Stimulated activated CD4-positive, alpha-beta T cell treated with anti-CD3 and anti-CD28 coated beads, Interleukin-4, amount 100 ng/mL, for 24 hours (primary cell): ENCODE data around the gene SEMA5A.

Source experiments
- DNase-seq: peaks from one replicate; pipeline ENCODE4 v3.0.0-alpha.2; 2020

The SEMA5A gene

DNA sequence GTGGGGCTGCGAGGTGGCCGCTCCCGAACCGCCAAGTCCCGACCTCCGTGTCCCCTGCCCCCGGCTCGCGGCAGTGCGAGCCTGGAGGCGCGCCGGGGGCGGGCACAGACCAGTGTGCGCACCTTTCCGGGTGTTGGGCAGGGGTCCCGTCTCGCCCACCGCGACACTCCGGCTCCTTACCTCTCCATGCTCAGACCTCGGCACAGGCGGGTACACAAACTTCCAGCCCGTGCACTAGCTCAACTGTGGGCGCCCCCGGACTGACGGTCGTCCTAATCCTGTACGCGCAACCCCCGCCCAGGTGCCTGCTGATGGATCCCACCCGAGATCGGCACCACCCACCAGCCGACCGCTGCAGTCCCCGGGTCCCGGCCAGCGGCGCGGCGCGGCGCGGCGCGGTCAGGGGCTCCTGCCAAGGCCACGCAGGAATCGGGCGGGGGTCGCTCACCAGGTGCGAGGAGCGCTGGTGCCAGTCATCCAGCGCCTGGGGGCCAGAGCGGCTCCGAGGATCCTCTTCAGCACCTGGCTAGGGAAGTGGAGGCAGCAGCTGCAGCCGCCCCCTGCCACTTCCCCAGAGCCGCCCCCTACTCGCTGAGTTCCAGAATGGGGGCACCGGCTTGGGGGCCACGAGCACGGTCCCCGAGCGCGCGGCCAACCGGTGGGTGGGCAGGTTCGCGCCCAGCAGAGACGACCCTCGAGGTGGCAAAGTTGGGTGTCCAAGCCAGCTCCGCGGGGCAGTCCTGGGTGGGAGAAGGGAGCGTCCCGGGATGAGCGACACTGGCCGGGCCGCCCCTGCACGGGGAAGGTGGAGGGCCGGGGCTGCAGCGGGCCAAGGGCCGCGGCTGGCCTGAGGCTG lies 511 bp downstream of the SEMA5A start:
- no peak for DNase-seq

DNA sequence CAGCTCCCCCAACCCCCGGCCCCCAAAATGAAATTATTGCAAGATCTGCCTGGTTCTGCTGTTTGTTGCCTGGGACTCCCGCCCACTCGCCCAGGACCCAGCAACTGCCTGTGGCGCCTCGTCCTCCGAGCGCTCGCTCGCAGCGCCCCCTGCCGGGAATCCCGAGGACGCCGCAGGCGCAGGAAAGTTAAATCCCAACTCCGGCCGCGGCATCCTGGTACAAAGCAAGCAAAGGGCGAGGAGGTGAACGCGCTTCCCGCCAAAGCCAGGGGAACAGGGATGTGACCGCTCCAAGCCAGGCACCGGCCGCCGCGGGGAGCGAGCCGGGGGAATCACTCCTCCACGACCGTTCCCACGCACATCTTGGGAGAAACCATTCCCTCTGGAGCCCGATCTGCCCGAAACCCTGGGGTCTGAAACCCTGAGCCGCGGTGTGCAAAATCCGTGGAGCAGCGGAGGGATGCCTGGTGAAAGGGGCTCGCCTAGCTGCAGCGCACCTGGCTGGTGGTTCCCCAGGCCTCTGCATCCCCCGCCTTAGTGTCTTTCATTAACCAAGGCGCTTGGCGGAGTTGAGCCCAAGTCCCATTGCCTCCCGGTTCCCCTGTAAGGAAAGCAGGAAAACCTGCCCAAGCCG lies 1.3 kb downstream of the SEMA5A start:
- DNase-seq = peak; percentile 34

DNA sequence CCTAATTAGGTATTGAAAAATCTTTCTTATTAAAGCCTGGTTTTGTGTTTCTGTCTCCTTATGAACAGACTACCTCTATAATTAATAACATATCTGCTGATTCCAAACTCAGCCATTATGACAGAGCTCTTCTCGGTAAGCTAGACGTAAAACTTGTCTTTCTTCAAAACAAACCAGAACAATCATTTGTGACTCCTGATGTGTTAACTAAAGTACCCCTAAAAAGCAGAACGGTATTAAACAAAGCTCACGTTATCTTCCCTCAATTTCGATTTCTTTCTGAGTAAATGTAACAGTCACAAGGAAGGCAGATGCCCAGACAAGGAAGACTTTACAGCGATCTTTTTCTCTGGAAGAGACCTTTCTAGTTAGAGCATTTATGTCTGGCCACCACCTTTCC lies 1.8 kb downstream of the SEMA5A start:
- DNase-seq = no peak

DNA sequence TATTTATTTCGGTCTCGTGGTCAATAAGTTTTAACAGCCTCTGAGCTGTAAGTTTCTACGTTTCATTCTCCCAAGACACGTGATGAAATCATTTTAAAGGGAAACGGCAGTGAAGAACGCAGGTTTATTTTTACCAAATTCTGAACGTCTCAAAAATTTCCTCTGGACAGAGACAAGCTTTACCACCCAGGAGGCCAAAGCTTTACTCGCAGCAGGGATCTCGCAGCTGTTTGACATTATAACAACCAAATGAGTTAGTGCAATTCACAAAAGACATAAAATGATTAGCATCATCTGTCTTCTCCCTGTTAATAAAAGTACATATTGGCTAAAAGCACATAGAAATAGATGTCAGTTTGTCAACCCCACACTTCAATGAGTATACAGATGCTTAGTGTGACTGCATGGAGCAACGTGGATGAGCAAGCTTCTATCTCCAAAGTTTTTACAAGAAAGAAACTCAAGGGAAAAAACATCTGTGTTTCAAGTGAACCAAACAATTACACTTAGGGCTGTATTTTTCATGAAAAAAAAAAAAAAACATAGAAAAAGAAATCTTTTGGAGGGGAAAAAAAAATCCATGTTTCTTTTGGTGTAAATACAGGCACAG lies 2.5 kb downstream of the SEMA5A start:
- no peak for DNase-seq

DNA sequence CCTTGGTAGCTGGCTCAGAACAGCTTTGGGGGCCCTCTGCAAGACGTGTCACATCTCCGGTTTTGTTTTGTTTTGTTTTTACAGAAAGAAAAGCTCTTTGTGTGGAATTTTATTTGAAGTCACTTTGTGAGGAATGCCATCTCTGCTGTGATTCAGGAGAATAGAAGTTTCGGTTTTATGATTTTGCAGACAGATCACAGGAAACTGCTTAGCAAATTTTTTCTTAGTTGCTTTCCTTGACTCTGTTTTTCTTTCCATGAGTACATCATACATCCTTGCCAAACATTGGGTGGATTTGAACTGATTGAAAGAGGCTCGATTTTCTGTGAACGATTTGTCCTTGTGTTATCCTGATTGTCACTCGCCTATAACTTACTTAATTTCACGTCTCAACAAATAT lies 5.1 kb downstream of the SEMA5A start:
- no peak for DNase-seq

DNA sequence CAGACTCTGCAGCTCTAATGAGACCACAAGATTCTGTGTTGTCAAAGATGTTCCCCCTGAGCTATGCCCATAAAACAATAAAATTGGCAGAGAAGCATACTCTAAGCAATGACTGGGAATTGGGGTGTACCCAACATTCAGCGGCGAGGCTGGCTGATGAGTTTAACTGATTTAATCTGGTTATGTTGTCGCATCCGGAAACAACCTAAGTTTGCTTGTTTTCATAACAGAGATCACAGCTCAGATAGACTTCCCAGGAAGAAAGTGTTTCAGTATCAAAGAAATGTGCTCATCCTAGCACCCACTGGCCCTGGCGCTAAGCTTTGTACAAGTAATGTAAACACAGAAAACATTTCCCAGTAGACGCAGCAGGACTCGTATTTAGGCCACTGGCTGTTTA lies 7.4 kb downstream of the SEMA5A start:
- DNase-seq = no peak

DNA sequence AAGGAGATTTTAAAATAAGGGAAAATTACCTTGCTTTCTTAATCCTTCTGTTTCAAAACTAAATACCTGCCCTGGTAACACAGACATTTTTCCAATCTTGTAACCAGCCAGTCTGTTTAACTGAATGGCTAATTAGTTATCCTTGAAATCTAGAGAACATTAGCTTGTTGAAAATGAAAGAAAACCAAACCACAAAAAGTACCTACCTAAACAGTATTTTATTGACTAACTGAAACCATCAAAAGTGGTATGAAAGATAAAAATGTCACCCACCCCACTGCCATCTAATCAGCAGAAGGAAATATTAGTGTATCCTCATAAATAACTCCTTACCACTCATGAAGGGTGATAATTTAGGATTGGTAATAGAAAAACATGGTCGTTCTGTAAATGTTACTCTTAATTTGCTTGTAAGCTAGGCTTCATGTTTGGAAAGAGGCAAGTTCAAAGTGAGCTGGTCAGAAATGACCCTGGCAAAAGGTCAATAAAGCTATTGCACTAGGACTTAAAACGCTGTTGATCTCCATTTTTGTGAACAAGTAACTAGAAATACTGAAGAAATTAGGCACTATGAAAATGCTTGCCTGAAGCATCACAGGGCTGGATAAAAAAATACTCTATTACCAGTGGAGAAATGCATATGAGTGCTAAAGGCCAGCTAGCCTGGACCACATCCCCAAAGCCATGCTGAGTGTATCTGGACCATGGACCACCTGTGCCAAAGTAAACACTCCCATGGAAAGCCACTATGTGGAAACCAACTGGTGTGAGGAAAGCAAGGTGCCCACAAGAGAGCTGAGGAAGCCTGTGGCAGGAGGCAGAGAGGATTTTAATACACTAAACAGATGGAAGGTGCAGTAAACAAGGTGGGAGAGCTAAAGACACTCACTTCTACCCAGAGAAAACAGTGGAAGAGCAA lies 8.4 kb downstream of the SEMA5A start:
- no peak for DNase-seq

DNA sequence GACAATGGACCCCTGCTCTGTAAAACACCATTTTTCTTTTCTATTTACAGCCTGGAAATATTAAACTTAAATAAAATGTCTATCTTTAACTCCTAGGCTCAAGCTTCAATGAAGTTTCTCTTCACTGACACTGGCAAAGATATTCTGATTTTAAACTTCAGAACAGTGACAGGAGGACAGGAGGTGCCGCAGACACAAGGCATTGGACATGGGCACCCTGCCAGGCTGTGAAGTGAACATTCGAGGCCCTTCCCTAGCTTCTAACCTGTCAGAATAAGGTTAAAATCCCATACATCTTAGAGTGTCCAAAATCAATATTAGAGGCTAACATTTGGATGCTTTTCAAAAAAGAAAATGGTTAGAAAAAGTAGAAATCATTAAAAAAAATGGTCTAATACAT lies 9.2 kb downstream of the SEMA5A start:
- no peak for DNase-seq

DNA sequence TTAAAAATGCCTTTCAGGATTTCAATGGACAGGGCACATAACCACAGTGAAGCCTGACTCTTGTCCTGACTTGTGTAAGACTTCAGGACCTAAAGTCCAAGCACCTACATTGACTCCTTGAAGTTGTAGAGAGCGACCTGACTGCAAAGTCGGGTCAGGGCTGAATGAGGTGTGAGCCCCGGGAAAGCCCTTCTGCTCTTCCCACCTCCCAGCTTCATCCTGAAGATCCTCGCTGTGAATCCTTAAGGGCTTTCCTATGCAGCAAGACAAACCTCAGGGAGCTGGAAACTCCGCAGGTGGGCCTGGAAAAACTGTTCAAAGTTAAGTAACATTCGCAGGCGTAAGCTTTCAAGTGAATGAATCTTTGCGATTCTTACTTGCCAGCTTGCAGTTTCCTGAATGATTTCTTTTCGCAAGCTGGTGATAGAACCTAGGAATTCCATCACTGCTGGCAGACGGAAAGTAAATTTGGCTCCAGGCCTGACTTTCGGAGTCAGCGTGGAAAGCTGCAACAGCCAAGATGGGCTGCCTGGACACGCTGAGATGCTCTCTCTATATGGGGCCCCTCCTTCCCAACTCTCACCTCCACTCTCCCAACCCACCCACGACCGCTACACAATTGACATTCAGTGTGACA lies 10.9 kb downstream of the SEMA5A start:
- DNase-seq = no peak

DNA sequence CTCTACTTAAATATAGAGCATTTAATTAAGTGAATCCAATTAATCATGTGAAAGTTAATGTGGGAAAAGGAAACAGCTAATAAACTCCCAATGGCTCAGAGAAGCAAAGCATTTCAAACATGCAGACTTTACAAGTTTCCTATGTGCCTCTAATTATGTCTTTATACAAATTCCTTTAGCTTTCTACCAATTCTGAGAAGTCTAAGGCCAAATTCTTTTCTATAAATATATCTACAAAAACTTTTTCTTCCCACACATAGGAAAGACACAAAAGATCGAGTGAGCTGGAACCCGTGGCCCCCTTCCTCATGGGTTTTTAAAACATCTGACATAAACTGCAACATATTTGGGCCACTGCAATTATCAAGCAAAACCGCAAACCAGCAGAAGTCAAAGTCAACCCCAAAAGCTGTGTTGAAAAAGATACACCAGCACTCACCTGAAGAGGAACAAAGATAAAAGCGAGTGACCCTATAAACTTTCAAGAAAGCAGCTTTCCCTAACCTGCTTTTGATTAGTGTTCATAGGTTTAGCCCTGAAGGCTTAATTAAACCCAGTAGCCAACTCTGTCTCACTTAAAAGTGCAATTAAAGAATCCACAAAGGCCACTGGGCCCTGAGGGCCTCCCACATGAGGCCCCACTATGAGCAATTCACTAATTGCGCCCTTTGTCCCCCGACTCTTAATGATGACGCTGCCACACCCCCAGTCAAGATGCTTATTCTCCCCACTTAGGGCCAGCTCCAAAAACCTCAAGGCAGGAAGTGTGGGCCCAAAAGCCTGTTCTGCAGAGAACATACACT lies 12.1 kb downstream of the SEMA5A start:
- no peak for DNase-seq

DNA sequence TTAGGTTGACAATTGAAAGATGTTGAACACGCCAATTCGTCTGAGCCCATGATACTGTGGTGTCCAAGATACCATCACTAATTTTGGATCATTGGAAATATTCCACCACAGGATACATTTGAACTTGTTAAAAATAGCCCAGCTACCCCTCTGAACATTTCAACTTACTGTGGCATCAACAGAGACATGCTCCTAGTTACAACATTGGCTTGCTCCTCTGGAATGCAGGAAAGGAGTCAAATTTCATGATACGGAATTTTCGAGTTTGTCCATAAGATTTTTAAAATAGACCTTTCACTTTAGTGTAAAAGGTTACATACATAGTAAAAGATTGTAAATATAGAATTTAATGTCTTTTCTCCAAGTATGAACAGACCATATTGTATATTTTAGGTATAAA lies 12.8 kb downstream of the SEMA5A start:
- DNase-seq = no peak

DNA sequence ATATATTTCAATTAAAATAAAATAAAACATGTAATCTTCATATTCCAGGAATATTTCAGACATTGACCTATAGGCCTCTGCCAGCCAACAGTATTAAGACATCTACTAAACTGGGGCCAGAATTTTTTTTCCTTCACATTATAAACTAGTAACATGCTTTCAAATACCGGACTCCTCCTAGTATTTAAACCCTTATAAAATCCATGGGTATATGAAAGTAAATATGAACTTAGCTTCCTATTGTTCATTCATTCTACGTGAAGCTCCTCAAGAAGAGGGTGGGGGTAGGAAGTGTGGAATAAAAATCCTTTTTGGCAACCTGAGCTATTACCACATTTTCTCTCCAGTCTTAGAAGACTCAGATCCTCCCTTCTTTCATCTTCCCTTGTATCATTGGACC lies 16.4 kb downstream of the SEMA5A start:
- DNase-seq = no peak

DNA sequence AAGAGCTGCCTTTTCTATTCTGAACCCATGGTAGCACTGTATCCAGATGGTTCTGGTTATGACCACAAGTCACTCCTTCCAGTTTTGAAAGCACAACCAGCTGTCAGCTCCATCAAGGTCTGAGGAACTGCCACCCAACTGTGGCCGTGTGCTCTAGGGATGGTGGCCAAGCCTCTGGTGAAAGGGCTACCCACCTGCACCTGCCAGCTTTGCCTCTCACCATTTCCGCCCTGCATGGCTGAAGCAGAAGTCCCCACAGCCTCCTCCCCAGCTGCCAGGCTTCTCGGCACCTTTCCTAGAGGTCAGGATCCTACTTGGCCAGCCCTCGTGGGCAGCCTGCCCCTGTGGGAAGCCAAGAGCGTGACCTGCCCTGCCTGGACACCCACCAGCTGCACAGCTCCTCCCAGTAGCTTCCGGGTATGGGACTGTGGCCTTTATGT lies 16.8 kb downstream of the SEMA5A start:
- DNase-seq = no peak

DNA sequence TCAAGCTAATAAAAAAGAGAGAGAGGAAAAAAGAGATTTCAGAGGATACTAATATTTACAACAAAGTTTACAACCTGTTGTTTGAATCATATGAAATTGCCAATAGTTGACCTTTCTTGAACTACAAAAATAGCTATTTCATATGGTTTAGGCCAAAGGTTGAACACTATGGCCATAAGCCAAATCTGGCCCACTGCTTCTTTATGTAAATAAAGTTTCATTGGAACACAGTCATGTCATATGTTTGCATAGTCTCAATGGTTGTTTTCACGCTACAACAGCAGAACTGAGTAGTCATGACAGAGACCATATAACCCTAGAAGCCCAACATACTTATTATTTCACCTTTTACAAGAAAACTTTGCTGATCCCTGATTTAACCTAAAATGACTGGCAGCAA lies 20.9 kb downstream of the SEMA5A start:
- DNase-seq = no peak

DNA sequence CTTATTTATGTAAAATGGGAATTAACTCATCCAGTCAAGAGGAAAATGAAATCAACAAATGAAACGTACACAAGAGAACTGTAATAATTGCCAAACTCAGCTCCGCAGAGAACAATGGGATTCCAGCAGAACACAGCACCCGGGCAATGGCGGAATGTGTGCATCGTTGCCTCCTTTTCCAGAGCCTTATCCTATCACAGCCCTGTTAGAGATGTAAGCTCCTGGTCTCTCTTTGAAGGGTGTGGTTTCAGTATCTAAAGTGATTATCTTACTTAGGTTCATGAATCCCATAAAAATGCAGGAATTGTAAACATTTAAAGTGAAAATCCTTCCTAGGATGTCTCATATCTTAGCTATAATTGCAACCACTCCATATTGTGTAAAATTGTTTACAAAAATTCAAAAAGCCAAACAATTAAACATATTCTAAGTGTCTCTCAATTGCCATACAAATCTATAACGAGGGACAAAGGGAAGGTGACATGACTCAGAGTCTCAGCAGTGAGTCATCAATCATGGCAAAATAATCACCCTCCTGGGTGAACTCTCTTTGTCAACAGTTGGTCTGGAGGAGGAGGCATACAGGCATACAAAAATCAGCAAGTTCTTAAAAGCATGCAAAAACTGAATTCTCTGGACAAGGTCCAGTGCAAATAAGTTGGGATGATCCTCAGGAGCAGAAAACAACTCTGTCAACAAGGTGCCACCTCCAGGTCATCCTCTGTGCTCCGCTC lies 22.6 kb downstream of the SEMA5A start:
- no peak for DNase-seq

DNA sequence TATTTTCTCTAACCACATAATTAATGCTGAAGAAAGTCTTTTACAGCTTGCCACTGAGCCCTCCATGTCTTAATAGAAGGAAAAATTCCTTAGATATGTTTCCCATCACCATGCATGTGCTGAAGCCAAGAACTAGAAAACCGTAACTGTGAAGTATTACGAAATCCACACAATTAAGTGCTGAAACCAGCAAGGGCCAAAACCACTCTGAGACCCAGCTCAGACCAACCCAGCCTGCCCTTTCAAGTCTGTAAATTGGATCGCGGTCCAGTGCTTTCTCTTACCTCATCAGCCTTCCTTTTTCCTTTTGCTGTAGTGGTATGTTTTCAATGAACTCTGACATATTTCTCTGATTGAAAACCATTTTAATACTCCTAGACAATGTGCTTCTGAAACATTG lies 26.3 kb downstream of the SEMA5A start:
- DNase-seq = no peak

DNA sequence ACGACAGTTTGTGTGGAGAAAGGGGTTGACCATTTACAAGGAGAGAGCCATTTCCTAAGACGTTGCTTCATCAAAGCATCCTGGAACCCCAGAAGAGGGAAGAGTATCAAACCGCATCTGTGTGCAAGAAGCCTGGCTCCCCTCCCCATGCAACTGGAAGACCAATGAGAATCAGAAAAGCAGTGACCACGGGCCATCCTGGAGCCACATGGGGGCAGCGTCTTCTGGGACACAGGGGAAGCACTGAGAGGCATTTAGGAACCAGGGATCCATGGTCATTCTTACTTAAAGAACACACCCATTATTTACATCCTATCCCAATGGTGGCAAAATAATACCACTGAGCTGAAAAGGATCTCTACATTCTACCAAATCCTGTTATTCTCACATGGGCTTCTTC lies 29.3 kb downstream of the SEMA5A start:
- no peak for DNase-seq

DNA sequence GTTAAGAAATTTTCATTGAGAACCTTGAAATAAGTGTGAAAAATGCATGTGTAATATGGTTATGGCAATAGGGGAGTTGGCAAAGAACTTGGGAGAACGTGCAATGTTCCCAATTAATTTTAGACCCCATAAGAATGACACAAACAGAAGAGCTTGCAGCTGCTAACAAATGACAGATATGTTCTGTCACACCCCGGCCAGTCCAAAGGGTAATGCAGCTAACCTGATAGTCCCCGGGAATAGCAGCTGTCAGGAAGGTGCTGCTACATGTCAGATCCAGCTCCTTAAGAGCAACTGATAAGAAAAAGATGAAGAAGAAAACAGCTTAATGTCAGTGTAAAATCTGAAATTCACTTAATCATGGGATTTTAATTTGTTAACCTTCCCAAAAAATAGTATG lies 30.4 kb downstream of the SEMA5A start:
- no peak for DNase-seq

DNA sequence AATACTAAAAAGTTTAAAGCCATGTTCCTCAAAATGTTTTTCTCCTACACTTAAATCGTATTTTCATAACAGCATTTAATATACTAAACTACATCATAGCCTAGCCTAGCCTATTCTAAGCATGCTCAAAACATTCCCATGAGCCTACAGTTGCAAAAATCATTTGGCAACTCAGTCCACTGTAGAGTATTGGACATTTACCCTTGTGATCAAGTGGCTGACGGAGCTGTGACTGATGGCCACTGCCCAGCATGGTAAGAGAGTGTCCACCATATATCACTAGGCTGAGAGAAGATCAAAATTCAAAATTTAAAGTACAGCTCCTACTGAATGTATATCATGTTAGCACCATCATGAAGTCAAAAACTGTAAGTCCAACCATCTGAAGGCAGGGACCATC lies 30.9 kb downstream of the SEMA5A start:
- no peak for DNase-seq

DNA sequence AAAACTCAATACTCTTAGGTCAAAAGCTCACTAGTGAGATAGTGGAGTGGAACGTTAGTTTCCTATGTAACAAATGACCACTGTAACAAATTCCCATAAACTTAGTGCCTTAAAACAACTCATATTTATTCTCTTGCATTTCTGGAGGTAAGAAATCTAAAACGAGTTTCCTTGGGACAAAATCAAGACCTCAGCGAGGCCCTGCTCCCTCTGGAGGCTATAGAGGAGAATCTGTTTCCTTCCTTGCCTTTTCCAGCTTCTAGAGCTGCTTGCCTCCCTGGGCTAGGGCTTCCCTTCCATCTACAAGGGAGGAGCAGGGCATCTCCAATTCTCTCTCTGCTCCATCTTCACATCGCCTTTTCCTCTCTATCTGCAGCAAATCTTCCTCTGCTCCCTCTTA lies 32.0 kb downstream of the SEMA5A start:
- DNase-seq = no peak

DNA sequence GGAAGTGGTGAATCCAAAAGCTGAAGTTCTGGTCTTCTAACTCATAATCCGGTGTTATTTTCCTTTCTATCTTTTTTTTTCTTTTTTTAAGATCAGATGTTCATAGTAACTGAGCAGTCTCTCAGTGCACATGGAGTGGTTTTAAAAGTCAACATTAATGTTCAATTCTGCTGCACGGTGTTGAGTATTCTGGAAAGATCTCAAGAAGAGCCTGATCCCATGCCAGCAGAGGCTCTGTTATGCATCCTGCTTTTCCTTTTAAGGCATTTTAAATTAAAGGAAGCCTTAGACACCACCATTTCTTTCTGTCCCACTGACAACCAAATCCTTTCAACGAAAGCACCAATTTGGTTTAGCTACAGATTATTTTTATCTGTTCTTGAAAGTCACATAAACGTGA lies 33.4 kb downstream of the SEMA5A start:
- DNase-seq = no peak
